Activated CD8-positive, alpha-beta memory T cell treated with anti-CD3 and anti-CD28 coated beads for 24 hours (primary cell): ENCODE results near the gene AKTIP.

ENCODE experiments used
- DNase-seq: peaks from one replicate; pipeline ENCODE4 v3.0.0-alpha.2; 2020

AKTIP gene

GRCh38 chr16:53476867-53477266 is 26.1 kb downstream of the AKTIP start:
- DNase-seq: no peak

- DNase-seq: no peak
Measured at GRCh38 chr16:53465606-53466280, 37.3 kb downstream of the AKTIP start.

GRCh38 chr16:53458635-53459034 is 44.4 kb downstream of the AKTIP start:
- no peak for DNase-seq

GRCh38 chr16:53457670-53458069 is 45.3 kb downstream of the AKTIP start:
- peak; percentile 77 for DNase-seq

- DNase-seq: no peak
Measured at GRCh38 chr16:53456625-53457024, 46.4 kb downstream of the AKTIP start.

- DNase-seq: no peak
Measured at GRCh38 chr16:53453928-53454327, 49.1 kb downstream of the AKTIP start.

GRCh38 chr16:53449816-53450517 is 53.0 kb downstream of the AKTIP start:
- no peak for DNase-seq

- no peak for DNase-seq
Measured at GRCh38 chr16:53446090-53446489, 56.9 kb downstream of the AKTIP start.

GRCh38 chr16:53445534-53445933 is 57.5 kb downstream of the AKTIP start:
- DNase-seq: no peak
